Esophagus squamous epithelium (tissue), 4 donors: ENCODE results near the gene KCNJ18.
"Not testable (repeated sequence)": the region's sequence is repeated elsewhere in the genome, so short reads cannot be mapped to it uniquely, and the experiment has no call there.

ENCODE experiments used
- POLR2A ChIP-seq, 4 donors: fragments of 450-650 bp; IDR thresholded peaks; one replicate each; pipeline ENCODE4 v1.6.1; 2017; ENCODE audit warnings: antibody characterized with exemption in 4 of 4, mild to moderate bottlenecking in 4 of 4, moderate library complexity in 3 of 4
- TF ChIP-seq, protein P1 (sequence below), 6 experiments: fragments of 450-650 bp in 4 of 6; fragments of 200-600 bp in 2 of 6; sonication (generic) in 2 of 6; IDR thresholded peaks; one replicate each; pipeline ENCODE4 v1.5.1; 2016 to 2019; ENCODE audit warnings: antibody characterized with exemption in 6 of 6, mild to moderate bottlenecking in 4 of 6, moderate library complexity in 4 of 6

DNA sequence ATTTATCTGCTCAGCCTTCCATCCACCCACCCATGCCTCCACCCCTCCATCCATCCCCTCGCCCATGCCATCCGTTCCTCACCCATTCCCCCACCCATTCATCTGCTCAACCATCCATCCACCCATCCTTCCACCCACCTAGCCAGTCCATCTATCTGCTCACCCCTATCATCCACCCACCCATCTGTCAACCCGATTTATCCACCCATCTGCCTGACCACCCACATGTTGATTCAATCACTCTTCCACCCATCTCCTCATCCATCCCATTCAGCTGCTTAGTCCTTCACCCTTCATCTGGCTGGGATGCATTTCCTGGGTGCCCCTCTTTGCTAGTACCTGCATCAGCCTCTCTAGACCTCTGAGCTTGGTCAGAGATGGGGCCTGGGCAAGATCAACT, 3.9 kb downstream of the KCNJ18 start:
- TF ChIP-seq, protein P1, sequence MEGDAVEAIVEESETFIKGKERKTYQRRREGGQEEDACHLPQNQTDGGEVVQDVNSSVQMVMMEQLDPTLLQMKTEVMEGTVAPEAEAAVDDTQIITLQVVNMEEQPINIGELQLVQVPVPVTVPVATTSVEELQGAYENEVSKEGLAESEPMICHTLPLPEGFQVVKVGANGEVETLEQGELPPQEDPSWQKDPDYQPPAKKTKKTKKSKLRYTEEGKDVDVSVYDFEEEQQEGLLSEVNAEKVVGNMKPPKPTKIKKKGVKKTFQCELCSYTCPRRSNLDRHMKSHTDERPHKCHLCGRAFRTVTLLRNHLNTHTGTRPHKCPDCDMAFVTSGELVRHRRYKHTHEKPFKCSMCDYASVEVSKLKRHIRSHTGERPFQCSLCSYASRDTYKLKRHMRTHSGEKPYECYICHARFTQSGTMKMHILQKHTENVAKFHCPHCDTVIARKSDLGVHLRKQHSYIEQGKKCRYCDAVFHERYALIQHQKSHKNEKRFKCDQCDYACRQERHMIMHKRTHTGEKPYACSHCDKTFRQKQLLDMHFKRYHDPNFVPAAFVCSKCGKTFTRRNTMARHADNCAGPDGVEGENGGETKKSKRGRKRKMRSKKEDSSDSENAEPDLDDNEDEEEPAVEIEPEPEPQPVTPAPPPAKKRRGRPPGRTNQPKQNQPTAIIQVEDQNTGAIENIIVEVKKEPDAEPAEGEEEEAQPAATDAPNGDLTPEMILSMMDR (IDR thresholded peaks at IDR 0.05) = not testable (repeated sequence)
- not testable (repeated sequence) for TF ChIP-seq POLR2A (IDR thresholded peaks at IDR 0.05)
